Parathyroid adenoma (tissue), 2 donors: ENCODE data around the gene CTSD.

Experiments used
- H2AFZ ChIP-seq: fragments of 300-600 bp; sonication (generic); one replicate; pipeline ENCODE4 v1.7.0; 2017; ENCODE audit warnings: antibody characterized with exemption, mild to moderate bottlenecking
- H3K27ac ChIP-seq: fragments of 300-600 bp; sonication (generic); one replicate; pipeline ENCODE4 v1.7.0; 2017
- H3K27me3 ChIP-seq: fragments of 300-600 bp; sonication (generic); one replicate; pipeline ENCODE4 v1.7.0; 2017; ENCODE audit warnings: low read length; ENCODE audit not compliant: control insufficient read depth, insufficient read depth
- H3K36me3 ChIP-seq: fragments of 300-600 bp; sonication (generic); one replicate; pipeline ENCODE4 v1.7.0; 2017; ENCODE audit warnings: low read length; ENCODE audit not compliant: control insufficient read depth, insufficient read depth
- H3K4me1 ChIP-seq: fragments of 300-600 bp; sonication (generic); one replicate; pipeline ENCODE4 v1.7.0; 2017; ENCODE audit warnings: control low read depth
- H3K4me2 ChIP-seq: fragments of 300-600 bp; sonication (generic); one replicate; pipeline ENCODE4 v1.7.0; 2017; ENCODE audit warnings: low read length
- H3K4me3 ChIP-seq: fragments of 300-600 bp; sonication (generic); one replicate; pipeline ENCODE4 v1.7.0; 2017; ENCODE audit warnings: low read depth, low read length
- H3K79me2 ChIP-seq: fragments of 300-600 bp; sonication (generic); one replicate; pipeline ENCODE4 v1.7.0; 2017; ENCODE audit warnings: control low read depth
- H3K9ac ChIP-seq: fragments of 300-600 bp; sonication (generic); one replicate; pipeline ENCODE4 v1.7.0; 2017; ENCODE audit warnings: mild to moderate bottlenecking
- H3K9me3 ChIP-seq: fragments of 300-600 bp; sonication (generic); one replicate; pipeline ENCODE4 v1.7.0; 2017; ENCODE audit warnings: low read length; ENCODE audit not compliant: control insufficient read depth
- TF ChIP-seq, protein P1 (sequence below): fragments of 300-600 bp; sonication (generic); IDR thresholded peaks from one replicate; pipeline ENCODE4 v1.7.0; 2017; ENCODE audit warnings: antibody characterized with exemption, mild to moderate bottlenecking
- donor health status: primary hyperparathyroidism.

CTSD gene

DNA sequence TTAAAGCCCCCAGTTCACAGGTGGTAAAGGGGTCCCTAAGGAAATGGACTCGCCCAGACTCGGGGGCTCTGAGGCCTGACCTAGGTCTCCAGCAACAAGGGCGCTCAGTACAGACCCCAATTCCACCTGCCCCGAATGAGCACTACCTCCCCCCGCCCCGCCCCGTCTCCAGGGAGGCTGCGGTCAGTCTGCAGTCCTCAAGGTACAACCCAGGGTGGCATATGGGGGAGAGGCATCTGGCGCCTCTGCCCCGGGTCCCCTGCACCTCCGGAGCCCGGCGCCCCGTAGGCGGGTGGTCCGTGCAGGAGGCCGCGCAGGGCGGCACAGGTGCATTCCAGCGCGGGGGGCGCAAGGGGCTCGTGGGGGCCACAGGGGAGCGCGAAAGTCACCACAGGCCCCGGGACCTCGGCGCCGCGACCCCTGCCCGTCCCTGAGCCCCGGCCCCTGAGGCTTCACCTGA is 361 bp downstream of the CTSD start:
- no peaks in the 10 kb centered on the region for H3K36me3 ChIP-seq
- no peaks in the 10 kb centered on the region for H3K79me2 ChIP-seq
- H3K9me3 ChIP-seq, result no peaks in the 10 kb centered on the region
- H3K27me3 ChIP-seq, result no peaks in the 10 kb centered on the region
- peak overlapping the region; percentile 63 for H3K9ac ChIP-seq
- H3K27ac ChIP-seq, result peak overlapping the region; percentile 27
- TF ChIP-seq, protein P1, sequence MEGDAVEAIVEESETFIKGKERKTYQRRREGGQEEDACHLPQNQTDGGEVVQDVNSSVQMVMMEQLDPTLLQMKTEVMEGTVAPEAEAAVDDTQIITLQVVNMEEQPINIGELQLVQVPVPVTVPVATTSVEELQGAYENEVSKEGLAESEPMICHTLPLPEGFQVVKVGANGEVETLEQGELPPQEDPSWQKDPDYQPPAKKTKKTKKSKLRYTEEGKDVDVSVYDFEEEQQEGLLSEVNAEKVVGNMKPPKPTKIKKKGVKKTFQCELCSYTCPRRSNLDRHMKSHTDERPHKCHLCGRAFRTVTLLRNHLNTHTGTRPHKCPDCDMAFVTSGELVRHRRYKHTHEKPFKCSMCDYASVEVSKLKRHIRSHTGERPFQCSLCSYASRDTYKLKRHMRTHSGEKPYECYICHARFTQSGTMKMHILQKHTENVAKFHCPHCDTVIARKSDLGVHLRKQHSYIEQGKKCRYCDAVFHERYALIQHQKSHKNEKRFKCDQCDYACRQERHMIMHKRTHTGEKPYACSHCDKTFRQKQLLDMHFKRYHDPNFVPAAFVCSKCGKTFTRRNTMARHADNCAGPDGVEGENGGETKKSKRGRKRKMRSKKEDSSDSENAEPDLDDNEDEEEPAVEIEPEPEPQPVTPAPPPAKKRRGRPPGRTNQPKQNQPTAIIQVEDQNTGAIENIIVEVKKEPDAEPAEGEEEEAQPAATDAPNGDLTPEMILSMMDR, result no peak
- peak overlapping the region; percentile 10 for H2AFZ ChIP-seq
- peak overlapping the region; percentile 85 for H3K4me2 ChIP-seq
- H3K4me3 ChIP-seq, result peak overlapping the region; percentile 73
- H3K4me1 ChIP-seq, result no peaks in the 10 kb centered on the region

DNA sequence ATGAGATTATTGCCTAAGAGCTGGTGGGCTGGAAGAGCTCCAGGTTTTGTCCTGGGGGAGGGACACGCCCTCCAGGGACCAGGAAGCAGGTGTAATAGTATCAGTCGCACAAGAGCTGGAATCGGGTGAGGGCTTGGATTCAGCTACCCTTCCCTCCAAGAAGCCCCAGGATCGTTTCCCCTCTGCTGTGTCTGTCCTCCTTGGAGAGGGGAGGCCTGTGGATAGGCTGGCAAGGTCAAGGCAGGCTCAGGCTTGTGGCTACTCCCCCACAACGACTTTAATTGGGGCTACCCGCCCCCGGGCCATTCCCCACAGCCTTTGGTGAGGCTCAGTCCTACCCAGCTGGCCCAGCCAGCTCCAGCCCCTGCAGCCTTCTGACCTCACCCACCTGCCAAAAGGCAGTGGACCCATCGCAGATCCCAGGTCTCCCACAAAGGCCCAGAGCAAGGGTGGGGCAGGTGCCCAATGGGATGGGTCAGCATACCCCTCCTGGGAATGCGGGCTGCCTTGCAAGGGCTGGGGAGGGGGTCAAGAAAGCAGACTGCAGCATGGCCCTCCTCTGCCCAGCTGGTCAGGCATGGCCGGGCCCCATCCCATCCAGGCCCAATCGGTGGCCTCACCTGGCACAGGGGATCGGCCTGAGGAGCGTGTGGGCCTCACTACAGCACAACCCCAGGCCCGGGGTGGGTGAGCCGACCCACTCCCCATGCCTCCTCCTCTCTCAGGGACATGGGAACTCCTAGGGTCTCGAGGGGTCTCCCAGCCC is 1.0 kb downstream of the CTSD start:
- Histone ChIP-seq H3K9ac (peak overlapping the region; percentile 63), H2AFZ (peak overlapping the region; percentile 10), H3K4me3 (peak overlapping the region; percentile 73), H3K79me2 (no peaks in the 10 kb centered on the region), H3K27ac (peak overlapping the region; percentile 27), H3K4me1 (no peaks in the 10 kb centered on the region), H3K27me3 (no peaks in the 10 kb centered on the region), H3K36me3 (no peaks in the 10 kb centered on the region), H3K9me3 (no peaks in the 10 kb centered on the region), H3K4me2 (peak overlapping the region; percentile 85)
- TF ChIP-seq, protein P1, result no peak

DNA sequence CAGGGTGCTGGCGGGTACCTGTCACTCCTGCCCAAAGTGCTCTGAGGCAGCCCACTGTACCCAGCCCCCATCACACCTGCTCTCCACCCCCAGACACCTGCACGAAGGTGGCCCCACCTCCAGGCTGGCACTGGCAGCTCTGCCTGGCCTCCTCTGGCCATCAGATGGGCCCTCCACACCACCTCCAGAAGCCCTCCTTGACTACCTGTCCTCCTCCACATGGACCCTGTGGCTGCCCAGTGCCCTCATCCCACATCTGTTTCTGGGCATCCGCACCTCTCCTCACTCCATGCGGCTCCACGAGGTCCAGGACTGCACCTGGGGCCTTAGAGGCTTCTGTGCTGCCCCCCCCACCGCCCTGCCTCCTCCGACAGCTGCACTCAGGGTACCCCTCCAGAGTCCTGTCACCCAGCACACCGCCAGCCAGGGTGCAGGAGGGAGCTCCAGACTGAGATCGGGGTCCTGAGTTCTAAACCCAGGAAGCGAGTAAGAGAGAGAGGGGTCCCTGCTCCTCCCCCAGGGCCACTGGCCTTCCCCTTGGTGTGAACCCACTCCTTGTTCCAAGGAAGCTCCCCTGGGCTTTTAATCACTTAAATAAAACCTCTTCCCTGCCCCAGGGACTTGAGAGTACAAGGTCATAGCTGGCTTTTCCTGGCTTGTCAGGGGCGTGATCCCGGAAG is 1.7 kb downstream of the CTSD start:
- no peaks in the 10 kb centered on the region for H3K36me3 ChIP-seq
- H3K4me3 ChIP-seq, result peak overlapping the region; percentile 73
- no peaks in the 10 kb centered on the region for H3K79me2 ChIP-seq
- H3K9me3 ChIP-seq, result no peaks in the 10 kb centered on the region
- no peak overlapping the region for H2AFZ ChIP-seq
- H3K9ac ChIP-seq, result no peak overlapping the region
- H3K4me1 ChIP-seq, result no peaks in the 10 kb centered on the region
- TF ChIP-seq, protein P1, result no peak
- H3K4me2 ChIP-seq, result peak overlapping the region; percentile 85
- H3K27ac ChIP-seq, result peak overlapping the region; percentile 9
- H3K27me3 ChIP-seq, result no peaks in the 10 kb centered on the region

DNA sequence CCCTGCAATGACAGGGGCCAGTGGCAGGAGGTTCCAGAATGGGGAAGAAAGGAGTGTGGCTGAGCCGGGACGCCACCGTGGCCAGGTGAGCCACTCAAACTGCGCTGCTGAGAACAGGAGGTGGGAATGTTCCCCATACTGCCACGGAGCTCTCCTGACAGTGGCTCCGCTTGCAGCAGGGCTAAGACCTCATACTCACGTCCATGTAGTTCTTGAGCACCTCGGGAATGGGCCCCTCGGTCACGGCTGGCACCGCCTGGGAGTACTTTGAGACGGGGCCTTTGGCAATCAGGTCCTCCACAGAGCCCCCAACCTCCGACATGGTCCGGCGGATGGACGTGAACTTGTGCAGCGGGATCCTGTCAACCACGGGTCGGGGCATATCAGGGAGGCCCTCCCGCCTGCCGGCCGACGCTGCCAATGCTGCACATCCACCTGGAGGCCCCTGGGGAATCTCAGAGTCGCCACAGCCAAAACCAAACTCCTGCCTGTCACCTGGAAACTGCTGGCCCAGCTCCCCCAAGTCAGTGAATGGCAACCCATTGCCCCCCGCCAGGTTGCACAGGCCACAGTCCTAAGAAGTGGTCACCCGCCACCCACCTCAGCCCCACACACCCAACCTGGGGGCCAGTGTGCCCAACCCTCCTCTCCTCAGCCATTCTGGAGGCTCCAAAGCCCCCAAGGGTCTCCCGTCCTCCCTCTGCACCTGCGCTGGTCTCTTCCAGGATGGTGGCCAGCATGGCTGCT is 2.4 kb downstream of the CTSD start:
- H3K4me2 ChIP-seq, result no peak overlapping the region
- no peaks in the 10 kb centered on the region for H3K79me2 ChIP-seq
- TF ChIP-seq, protein P1, result no peak
- H2AFZ ChIP-seq, result no peak overlapping the region
- H3K9me3 ChIP-seq, result no peaks in the 10 kb centered on the region
- H3K27ac ChIP-seq, result peak overlapping the region; percentile 44
- no peak overlapping the region for H3K4me3 ChIP-seq
- H3K36me3 ChIP-seq, result no peaks in the 10 kb centered on the region
- no peak overlapping the region for H3K9ac ChIP-seq
- H3K4me1 ChIP-seq, result no peaks in the 10 kb centered on the region
- no peaks in the 10 kb centered on the region for H3K27me3 ChIP-seq
